GM20431 (cell line): ENCODE data around the gene ME3.

Experiments used
- in situ Hi-C: fragments of 300-500 bp; cut with MseI, MboI; formaldehyde crosslinking; loops from one replicate; pipeline ENCODE4 v1.15.0; 2020; ENCODE audit warnings: low sequenced_read_pairs; ENCODE audit not compliant: unreplicated experiment

ME3 gene

GRCh38 chr11:86593833-86594232 lies 78.6 kb downstream of the ME3 start:
- in situ Hi-C loops, result no loop called here

GRCh38 chr11:86592659-86593451 lies 79.6 kb downstream of the ME3 start:
- in situ Hi-C loops, result no loop called here

GRCh38 chr11:86592047-86592591 lies 80.3 kb downstream of the ME3 start:
- in situ Hi-C loops, result no loop called here

- in situ Hi-C loops, result no loop called here
These were observed 80.8 kb downstream of the ME3 start for GRCh38 chr11:86591631-86592030.

- in situ Hi-C loops, result no loop called here
These were observed 82.4 kb downstream of the ME3 start for GRCh38 chr11:86589856-86590589.

GRCh38 chr11:86589204-86589603 lies 83.2 kb downstream of the ME3 start:
- in situ Hi-C loops, result no loop called here

- in situ Hi-C loops, result no loop called here
These were observed 83.8 kb downstream of the ME3 start for GRCh38 chr11:86588566-86589090.

- in situ Hi-C loops, result no loop called here
These were observed 84.9 kb downstream of the ME3 start for GRCh38 chr11:86587264-86588193.

GRCh38 chr11:86586307-86586706 lies 86.1 kb downstream of the ME3 start:
- in situ Hi-C loops, result no loop called here

GRCh38 chr11:86582898-86583297 lies 89.5 kb downstream of the ME3 start:
- in situ Hi-C loops, result no loop called here

GRCh38 chr11:86580535-86580934 lies 91.9 kb downstream of the ME3 start:
- in situ Hi-C loops, result no loop called here

- in situ Hi-C loops, result no loop called here
These were observed 93.0 kb downstream of the ME3 start for GRCh38 chr11:86579406-86579731.

- in situ Hi-C loops, result no loop called here
These were observed 93.5 kb downstream of the ME3 start for GRCh38 chr11:86578727-86579405.

- in situ Hi-C loops, result no loop called here
These were observed 94.5 kb downstream of the ME3 start for GRCh38 chr11:86577644-86578636.

GRCh38 chr11:86576946-86577624 lies 95.3 kb downstream of the ME3 start:
- in situ Hi-C loops, result no loop called here

GRCh38 chr11:86575927-86576326 lies 96.5 kb downstream of the ME3 start:
- in situ Hi-C loops, result no loop called here

GRCh38 chr11:86575208-86575855 lies 97.1 kb downstream of the ME3 start:
- in situ Hi-C loops, result no loop called here
